ENCODE measurements around the gene PPP1R1C. TPM values are rescaled to one million over a fixed set of nuclear protein-coding genes. Genes with fewer than 3 reads are reported as not detected.

Gene PPP1R1C
- total RNA-seq, 1 experiment from 2014 or later: 4.0 TPM

- Mint-ChIP-seq H3K27me3 (ENCODE audit: low read depth) (no peaks in the 10 kb centered on the region), H3K9me3 (no peaks in the 10 kb centered on the region), H3K27ac (no peak overlapping the region; a peak in 1 of 7 replicates), H3K4me3 (no peak overlapping the region), H3K4me1 (peaks cover 6% of the 10 kb centered on the region in 2 experiments), H3K36me3 (ENCODE audit: insufficient read depth in 1 of 3, low read depth in 3 of 3) (no peaks in the 10 kb centered on the region)
- Histone ChIP-seq H4K91ac (ENCODE audit: insufficient read length, low read depth, low read length) (no peak overlapping the region), H4K8ac (replicated peaks; ENCODE audit: insufficient read length, low read depth, low read length) (no peak overlapping the region), H2BK20ac (ENCODE audit: low read depth, low read length, poor library complexity, severe bottlenecking) (no peak overlapping the region), H3K27me3 (ENCODE audit: insufficient read depth, low read length) (no peaks in the 10 kb centered on the region), H3K14ac (ENCODE audit: insufficient read depth, low read length) (no peak overlapping the region), H3K4me2 (ENCODE audit: insufficient read depth, insufficient read length, low read length) (no peak overlapping the region), H4K5ac (ENCODE audit: insufficient read length, low read depth, low read length) (no peak overlapping the region), H4K20me1 (ENCODE audit: control insufficient read depth, insufficient read depth, insufficient read length) (no peaks in the 10 kb centered on the region), H3K79me1 (ENCODE audit: insufficient read depth, low read depth, low read length, poor library complexity, severe bottlenecking) (no peaks in the 10 kb centered on the region), H3K9me3 (ENCODE audit: control insufficient read depth, low read depth, low read length) (no peaks in the 10 kb centered on the region), H3K4me1 (ENCODE audit: insufficient read depth, low read length) (no peaks in the 10 kb centered on the region), H3K27ac (ENCODE audit: insufficient read length, low read depth, low read length) (no peak overlapping the region), H2AK5ac (ENCODE audit: insufficient read length, low read length) (no peak overlapping the region), H2AFZ (ENCODE audit: low read length) (no peak overlapping the region), H2BK12ac (ENCODE audit: insufficient read length, low read depth, low read length) (no peak overlapping the region), H3K23me2 (ENCODE audit: insufficient read length, low read depth, low read length, poor library complexity, severe bottlenecking) (no peaks in the 10 kb centered on the region), H3K4ac (ENCODE audit: low read depth, low read length) (no peak overlapping the region), H3K18ac (ENCODE audit: insufficient read length, low read depth, low read length) (no peak overlapping the region), H2BK5ac (ENCODE audit: insufficient read length, low read length) (no peak overlapping the region), H3K9ac (ENCODE audit: extremely low read depth, insufficient read length, low read length) (no peak overlapping the region), H2BK15ac (ENCODE audit: low read depth, low read length) (no peak overlapping the region), H3T11ph (ENCODE audit: low read length) (no peak overlapping the region), H3K23ac (ENCODE audit: insufficient read length, low read depth, low read length) (no peak overlapping the region), H3K56ac (ENCODE audit: insufficient read length, low read depth, low read length) (no peak overlapping the region), H3K79me2 (ENCODE audit: insufficient read depth, low read length) (no peaks in the 10 kb centered on the region), H2BK120ac (ENCODE audit: low read depth, low read length, poor library complexity, severe bottlenecking) (no peak overlapping the region)
- TF ChIP-seq, protein P1, sequence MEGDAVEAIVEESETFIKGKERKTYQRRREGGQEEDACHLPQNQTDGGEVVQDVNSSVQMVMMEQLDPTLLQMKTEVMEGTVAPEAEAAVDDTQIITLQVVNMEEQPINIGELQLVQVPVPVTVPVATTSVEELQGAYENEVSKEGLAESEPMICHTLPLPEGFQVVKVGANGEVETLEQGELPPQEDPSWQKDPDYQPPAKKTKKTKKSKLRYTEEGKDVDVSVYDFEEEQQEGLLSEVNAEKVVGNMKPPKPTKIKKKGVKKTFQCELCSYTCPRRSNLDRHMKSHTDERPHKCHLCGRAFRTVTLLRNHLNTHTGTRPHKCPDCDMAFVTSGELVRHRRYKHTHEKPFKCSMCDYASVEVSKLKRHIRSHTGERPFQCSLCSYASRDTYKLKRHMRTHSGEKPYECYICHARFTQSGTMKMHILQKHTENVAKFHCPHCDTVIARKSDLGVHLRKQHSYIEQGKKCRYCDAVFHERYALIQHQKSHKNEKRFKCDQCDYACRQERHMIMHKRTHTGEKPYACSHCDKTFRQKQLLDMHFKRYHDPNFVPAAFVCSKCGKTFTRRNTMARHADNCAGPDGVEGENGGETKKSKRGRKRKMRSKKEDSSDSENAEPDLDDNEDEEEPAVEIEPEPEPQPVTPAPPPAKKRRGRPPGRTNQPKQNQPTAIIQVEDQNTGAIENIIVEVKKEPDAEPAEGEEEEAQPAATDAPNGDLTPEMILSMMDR (conservative IDR thresholded peaks at IDR 0.05): no peak
- WGBS (ENCODE audit: extremely low coverage, insufficient read length, low lambda C conversion rate): no CpG with 5 or more reads among the region's 3 CpGs
- no peak for DNase-seq
Observed at GRCh38 chr2:182113334-182113733, 127.7 kb downstream of the PPP1R1C start.
